Activated CD8-positive, alpha-beta memory T cell treated with anti-CD3 and anti-CD28 coated beads for 1 hour (primary cell): ENCODE results near the gene MTA1.

Experiments
- DNase-seq, 2 donors: peaks; one replicate each; pipeline ENCODE4 v3.0.0-alpha.2; 2020; ENCODE audit warnings: low read depth in 1 of 2; ENCODE audit errors: extremely low read depth in 1 of 2

The MTA1 gene

DNA sequence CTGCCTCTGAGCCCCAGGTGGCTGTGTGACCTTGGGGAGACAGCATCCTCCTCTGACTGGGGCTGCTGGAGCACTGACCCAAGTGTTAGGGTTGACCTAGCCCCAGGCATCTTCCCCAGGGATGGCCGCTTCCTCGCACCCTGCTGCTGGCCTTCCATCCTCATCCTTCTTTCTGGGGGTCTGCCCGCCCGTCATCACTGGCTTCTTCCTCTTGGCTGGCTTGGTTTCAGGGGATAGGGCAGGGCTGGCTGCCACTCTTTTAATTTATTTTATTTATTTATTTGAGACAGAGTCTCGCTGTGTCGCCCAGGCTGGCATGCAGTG, 74.9 kb downstream of the MTA1 start:
- DNase-seq = no peak

DNA sequence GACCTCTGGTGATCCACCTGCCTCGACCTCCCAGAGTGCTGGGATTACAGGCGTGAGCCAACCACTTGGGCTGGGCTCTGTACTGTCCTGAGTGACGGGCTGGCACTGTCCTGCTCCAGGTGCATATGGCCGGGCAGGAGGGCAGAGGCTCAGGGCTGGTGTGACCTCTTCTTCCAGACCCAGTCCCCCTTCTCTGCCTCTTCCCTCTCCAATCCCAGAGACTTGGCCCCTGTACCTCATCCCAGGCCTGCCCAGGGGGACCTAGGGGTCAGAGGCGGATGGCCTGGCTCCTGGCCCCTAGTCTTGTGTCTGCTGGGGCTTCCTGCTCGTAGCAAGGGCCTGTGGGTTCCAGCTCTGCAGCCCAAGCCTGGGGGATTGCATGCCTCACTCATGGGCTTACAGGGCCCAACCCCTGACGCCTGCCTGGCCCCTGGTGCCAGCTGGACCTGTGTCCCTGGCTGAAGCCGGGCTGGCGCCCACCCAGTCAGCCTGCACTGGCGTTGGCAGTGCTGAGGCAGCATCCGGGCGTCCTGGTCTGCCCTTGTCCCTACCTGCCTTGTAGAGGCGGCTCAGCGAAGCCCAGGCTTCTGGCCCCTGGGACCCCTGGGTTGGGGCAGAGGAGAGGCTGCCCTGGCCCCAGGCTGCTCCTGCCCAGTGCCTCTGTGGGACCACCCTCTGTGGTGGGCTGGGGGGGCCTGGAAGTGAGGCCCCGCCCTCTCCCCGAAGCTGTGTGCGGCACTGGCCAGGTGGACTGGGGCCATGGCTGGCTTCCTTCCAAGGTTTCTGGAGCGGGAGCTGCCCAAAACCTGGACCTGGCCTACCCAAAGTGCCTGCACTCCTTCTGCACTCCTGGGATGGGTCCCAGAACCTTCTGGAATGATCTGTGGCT, 75.7 kb downstream of the MTA1 start:
- DNase-seq = no peak

DNA sequence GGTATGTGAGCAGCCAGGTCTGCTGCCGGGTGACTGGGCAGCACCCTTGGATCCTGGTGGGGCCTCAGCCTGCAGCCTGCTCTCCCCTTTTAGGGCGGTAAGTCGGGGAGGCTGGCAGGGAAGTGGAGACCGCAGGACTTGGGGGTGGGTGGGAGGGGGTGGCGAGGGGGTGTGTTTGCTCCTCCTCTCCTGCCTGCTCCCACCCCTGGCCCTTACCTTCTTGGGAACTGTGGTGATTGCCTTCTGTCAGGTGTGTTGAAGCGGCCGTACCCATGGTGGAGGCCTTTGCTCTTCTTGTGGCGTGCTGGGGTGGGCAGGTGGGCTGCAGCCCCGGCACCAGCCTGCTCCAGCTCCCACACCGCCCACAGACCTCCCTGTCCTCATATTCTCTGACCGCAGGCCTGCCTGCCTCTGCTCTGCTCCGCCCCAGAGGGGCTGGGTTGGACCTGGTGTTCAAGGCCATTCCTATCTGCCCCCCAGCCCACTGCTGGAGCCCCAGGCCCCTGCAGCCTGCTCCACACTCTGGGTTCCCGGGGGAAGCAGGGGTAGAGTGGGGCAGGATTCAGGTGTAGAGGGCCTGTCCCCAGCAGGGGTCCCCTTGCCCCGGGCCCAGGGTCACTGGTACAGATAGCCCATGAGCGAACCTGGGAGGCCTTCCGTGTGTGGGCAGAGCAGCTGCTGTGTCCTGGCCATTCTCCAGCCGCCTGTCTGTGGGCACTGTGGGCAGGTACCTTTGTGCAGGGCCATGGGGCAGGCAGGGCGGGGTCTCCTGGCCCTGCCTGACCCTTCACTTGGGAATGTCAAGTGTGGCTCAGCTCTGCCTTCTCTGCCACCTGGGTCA, 76.6 kb downstream of the MTA1 start:
- no peak for DNase-seq

DNA sequence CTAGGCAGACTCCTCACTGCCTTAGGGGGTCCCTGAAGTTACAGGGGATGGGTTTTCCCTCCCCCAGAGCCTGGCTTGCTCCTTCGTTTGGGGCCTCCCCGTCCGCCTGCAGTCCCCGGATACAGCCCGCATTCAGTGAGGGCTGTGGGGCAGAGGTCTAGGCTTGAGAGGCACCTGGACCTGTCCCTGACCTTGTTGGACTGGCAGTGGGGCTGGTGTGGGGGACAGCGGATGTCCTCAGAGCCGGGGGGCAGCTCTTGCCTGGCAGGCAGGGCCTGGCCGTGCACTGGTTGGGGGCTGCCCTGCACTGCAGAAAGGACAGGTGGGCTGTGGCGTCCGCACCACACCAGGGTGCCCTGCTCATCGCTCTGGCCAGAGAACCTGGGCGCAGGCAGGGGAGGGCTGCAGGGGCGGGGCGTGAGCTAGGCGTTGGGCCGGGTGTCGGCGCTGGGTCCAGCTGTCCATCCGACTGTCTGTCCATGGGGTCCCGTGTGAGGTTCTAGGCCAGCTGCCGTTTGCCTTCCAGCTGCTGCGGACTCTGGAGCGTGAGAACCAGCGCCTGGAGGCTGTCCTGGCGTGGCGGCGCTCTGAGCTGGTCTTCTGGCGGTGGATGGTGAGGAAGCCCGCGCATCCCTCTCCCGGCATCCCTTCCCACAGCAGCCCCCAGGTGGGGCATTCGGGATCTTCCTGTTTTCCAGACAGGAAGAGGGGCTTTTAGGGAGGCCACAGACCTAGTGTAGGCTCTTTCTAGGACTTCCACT, 77.4 kb downstream of the MTA1 start:
- no peak for DNase-seq

DNA sequence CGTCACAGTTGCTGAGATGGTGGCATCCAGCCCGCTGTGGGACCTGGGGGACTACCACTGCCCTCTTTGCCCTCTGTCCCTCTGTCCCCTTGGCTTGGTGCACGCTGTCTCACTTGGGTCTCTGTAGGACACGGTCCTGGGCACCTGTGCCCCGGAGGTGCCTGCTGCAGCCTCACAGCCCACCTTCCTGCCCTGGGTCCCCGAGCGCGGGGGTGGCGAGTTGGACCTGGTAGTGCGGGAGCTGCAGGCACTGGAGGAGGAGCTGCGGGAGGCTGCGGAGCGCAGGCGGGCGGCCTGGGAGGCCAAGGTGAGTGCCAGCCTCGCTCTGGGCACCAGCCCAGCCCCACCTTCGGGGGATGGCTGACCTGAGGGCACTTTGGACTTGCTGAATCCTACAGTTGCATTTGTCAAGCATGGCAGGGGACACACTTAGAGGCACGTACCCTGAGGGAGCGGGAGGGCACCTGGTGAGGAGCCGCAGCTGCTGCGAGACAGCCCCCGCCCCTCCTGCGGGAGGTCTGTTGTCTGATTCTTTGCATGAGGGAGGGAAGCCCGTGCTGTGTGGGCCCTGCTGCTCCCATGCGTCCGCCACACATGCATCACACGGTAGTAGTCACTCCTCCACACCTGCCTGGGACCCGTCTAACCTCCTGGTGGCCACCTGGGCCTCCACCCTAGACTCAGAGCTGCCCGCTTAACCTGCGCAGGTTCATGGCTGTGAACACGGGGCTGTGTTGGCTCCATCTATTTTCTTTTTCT, 78.2 kb downstream of the MTA1 start:
- no peak for DNase-seq

DNA sequence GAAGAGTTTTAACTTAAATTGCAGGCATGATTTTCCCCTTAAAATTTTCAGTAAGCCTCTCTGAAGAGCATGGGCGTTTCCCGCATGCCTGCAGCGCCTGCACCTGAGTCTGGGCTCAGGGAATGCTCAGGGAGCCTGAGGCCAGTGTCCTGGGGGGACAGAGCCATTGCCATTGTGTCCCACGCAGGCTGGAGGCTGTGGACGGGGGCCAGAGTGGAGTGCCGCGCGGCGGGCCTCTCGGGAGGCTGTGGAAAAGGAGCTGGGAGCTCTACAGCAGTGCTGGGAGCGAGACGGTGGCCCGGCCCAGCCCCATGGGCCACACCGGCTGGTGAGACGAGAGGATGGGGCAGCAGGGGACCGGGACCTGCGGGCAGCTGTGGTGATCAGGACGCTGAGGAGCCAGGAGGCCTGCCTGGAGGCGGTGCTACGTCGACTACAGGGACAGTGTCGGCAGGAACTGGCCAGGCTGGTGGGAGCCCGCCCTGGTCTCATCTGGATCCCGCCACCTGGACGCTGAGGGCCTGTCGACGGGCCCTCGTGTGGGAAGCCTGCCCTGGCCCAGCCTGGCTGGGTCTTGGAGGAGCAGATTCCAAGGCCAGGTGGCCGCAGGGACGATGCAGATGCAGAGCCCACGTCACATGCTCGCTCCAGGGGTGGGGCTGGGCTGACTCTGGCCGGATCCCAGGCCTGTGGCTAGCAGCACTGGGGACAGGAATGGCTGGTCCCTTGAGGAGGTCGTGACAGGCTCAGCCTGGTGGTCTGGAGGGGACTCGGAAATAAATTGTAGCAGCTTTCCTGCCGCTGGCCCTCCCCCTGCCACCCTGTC, 79.0 kb downstream of the MTA1 start:
- no peak for DNase-seq

DNA sequence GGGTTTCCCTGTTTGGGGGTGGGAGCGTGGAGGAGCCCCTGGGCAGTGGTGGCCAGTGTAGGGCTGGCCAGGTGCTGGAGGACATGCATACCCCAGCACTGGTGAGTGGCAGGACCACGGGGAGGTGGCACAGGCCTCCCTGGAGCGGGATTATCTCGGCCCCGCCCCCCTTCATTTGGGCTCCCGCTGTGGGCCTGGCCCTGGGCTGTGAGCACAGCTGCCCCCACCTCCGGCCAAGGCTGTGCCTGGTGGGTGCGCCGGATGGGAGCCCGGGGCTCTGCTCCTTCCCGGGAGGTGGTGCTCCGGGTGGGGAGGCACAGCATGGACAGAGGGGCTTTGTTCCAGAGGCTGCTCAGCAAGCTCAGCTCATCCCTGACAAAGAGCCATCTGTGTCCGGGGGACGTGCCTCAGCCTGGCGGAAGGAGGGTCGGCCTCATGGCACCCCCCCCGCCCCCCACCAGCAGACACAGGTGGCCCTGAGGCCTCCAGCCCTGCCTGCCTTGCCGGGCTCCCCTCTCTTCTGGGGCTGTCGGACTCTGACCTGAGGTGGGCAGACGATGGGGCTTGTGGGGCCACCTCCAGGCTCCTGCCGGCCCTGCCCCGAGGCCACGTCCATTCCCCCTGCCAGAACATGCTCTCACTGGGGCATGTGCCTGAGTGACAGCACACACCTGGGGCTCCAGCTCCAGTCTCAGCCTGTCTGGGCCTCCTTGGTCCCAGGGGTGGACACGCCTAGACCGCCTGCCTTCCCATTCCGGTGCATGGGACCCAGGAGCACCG, 79.8 kb downstream of the MTA1 start:
- DNase-seq = no peak

DNA sequence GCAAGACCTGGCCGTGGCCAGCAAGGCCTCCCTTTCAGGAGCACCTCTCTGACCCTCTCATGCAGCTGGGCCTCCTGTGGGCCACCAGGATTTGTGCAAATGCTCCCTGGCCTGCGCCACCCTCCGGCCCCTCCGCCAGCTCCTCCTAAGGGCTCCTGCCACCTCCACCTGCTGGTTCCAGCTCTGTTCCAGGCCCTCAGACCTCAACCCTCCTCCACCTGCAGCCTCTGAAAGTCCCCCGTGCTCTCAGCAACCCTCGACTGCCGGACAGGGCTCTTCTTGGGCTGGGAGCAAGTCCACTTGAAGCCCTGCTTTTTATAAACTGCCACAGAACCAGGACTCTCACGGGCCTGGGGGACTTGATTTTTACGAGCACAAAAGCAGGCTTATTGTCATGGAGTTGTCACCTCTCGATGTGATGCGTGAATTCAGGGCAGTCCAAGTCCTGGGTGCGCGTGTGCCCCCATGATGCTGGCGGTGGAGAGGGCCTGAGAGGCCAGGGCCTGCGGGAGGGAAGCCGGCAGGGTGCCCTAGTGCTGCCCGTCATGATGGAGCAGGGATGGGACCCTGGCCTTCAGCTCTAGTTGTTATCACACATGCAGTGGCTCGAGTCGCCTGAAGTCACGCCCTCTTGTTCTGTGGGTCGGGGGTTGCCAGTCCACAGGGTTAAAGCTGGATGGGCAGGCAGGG, 80.6 kb downstream of the MTA1 start:
- no peak for DNase-seq

DNA sequence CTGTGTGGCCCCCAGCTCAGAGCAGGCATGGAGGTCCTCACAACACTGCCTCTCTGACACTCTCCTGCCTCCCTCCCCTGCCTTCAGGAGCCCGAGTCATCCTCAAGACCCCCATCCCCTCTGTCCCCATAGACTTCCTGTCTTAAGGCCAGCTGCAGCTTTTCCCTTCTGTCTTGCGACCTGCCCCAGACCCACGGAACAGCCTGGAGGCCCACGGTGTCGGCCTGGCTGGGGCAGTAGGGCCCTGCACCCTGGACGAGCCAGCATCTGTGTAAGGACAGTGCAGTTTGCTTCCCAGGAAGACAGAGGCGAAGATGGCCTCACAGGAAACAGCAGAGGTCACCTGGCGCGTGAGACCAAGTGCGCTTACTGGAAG, 81.1 kb downstream of the MTA1 start:
- no peak for DNase-seq

DNA sequence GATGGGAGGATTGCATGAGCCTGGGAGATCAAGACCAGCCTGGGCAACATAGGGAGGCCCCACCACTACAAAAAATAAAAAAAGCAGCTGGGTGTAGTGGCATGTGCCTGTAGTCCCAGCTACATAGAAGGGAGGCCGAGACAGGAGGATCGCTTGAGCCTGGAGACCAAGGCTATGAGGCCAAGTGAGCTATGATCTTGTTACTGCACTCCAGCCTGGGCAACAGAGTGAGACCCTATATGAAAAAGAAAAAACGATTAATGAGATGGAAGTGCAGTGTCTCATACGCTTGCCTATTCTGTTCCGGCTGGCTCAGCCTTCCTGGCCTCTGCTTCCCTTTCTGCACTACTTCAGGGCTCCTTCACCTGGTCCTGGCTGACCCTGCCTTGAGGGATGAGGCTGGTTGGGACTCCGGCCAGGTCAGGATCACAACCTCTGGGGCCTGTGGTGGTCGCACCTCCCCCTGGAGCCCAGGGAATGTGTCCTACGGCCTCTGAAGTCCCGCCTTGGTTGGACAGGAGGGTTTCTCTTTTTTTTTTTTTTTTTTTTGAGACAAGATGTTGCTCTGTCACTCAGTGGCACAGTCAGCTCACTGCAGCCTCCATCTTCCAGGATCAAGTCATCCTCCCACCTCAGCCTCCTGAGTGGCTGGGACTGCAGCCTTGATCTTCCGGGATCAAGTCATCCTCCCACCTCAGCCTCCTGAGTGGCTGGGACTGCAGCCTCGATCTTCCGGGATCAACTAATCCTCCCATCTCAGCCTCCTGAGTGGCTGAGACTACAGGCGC, 82.1 kb downstream of the MTA1 start:
- no peak for DNase-seq

DNA sequence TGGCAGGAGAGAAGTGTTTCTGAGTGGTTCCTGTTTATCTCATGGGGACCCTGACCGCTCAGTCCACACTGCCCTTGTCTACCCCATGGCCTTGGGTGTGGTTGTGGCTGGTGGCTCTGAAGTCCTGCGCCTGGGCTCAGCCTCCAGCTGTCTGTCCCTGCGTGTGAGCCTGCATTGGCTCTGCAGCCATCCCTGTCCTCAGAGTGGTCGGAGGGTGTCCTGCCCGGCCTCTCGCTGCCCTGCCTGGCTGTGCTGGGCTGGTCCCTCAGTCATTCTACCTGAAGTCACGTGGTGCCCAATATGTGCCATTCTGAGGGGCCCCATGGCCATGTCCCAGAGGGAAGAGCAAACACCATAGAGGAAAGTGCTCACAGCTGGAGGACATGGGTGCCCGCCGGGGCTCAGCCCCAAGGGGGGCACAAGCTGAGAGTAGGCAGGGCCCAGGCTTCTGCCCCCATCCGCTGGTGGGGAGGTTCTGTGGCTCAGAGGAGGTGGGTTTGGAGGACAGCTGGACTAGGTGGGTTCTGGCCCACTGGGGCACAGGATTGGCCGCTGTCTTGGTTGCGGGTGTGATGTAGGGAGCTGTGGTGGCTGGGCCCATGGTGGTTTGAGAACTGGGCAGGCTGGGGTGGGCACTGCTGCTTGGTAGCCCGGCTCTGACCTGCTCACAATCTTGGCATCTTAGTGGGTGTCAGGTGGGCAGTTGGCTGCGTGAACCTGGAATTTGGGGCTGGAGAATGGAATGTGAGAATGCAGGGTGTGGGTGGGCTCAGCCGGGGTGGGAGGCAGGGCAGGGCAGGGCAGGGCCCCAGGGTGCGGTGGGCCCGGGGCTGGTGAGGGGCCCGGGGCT, 83.0 kb downstream of the MTA1 start:
- DNase-seq = no peak

DNA sequence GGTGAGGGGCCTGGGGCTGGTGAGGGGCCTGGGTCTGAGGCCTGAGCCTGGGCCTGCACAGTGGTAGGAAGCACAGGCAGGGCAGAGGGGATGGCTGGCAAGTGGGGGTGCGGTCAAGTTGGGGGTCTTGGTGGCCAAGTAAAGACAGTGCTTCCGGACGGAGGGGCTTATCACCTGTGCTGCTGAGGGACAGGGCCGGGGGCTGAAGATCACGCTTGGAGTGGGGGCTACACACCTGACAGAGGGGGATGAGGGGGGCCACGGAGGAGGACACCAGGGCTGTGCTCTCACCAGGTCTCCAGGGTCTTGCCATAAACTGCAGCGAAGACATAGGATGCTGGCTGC, 83.6 kb downstream of the MTA1 start:
- no peak for DNase-seq

DNA sequence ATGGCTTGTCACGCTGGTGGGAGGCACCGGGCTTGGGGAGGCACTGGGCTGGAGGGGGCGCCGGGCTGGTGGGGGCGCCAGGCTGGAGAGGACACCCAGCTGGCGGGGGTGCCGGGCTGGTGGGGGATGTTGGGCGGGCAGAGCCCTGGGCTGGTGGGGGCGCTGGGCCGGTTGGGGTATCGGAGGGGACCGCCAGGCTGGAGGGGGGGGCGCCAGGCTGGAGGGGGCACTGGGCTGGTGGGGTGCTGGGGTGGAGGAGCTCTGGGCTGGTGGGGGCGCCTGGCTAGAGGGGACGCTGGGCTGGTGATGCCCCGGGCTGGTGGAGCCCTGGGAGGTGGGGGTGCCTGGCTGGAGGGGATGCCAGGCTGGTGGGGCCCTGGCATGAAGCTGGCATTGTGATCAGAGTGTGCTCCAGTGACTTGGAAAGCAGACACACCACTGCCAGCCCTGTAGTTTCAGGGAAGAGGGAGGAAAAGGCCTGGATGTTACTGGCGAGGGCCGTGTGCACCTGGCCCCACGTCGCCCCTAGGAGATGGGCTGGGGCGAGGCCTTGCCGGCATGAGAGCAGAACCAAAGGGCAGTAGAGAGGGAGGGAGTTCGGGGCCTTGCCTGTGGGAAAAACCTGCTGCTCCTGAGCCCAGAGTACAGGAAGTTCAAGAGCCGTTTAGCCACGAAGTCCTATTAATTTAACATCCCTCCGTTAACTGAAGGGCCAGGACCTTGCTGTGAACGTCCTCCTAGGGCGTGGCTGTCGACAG, 84.5 kb downstream of the MTA1 start:
- DNase-seq = no peak

DNA sequence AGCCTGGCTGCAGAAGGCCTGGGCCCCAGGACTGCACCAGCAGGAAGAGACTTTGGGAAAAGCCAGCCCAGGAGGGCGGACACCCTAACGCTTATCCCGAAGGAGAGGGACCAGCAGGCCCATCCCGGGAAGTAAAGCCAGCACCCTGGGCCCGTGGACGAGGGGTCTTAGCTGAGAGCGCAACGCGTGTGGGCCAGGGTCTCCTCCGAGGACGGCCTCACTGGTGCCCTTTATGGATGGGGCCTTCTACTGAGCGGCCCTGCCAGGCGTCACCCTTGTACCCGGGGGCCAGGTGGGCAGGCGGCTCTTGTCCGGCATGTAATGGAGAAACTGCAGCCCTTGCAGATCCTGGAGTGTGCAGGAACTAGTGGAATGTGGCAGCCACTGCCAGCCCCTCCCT, 85.5 kb downstream of the MTA1 start:
- no peak for DNase-seq

DNA sequence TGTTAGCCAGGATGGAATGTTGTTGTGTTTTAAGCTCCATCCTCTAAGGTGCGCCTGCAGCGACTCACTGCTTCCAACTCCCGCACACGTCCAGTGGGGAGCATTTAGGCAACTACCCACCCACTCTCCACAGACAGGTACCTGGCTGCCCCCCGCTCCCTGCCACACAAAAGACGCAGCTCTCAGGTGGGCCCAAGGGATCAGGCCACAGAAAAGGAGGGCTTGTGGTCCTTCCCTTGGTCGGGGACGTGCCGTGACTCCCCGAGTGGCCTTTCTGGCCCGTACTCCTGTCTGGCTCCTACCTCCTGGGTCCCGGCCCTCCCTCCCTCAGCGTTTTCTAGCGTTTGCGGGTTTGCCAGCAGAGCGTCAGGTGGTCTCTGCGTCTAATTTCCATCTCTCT, 87.6 kb downstream of the MTA1 start:
- no peak for DNase-seq

DNA sequence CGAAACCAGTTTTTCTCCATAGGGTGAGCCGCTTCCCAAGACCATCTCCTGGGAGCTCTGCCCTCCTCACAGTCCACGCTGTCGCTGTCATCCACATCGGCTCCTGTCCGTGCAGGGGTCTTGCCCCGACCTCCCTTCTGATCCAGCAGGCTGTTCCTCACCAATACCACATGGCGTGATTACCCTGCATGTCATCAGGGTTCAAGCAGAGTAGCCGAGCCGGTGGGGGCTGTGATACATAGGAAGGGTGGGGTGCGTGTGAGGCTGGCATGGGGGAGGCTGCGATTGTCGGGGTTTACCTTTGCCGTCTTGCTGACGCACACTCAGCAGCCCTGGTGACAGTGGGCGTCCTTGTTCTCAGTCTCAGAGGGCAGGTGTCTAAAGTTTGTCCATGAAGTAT, 88.4 kb downstream of the MTA1 start:
- DNase-seq = no peak
